AG04450 (cell line): ENCODE measurements around the gene GTF2IRD1. TPM values are rescaled to one million over a fixed set of nuclear protein-coding genes. Genes with fewer than 3 reads are reported as not detected.

ENCODE experiments used
- CTCF ChIA-PET: fragments of 300-600, 350-600 bp; formaldehyde crosslinking; extraction: SDS; loops from one replicate; lab custom pipeline; 2022; ENCODE audit warnings: antibody characterized with exemption, inconsistent platforms; lab: Charles Lee
- POLR2A ChIA-PET: fragments of 350-600 bp; formaldehyde crosslinking; extraction: SDS; loops from one replicate; lab custom pipeline; 2021; ENCODE audit warnings: antibody characterized with exemption, inconsistent platforms; lab: Yijun Ruan, JAX
- DNase-seq: peaks from one replicate; pipeline ENCODE4 v3.0.0-alpha.2; 2011; ENCODE audit warnings: low read depth, low spot score
- H3K27ac ChIP-seq: one replicate; pipeline ENCODE4 v1.5.1; 2012; ENCODE audit warnings: low read depth, low read length, control low read depth
- H3K27me3 ChIP-seq: one replicate; pipeline ENCODE4 v1.6.0; 2012; ENCODE audit warnings: low read length; ENCODE audit not compliant: control insufficient read depth, insufficient read depth
- H3K4me3 ChIP-seq: 2 replicates; pipeline ENCODE4 v1.5.1; 2011; ENCODE audit warnings: mild to moderate bottlenecking, low read depth, low read length, control low read depth
- H3K9me3 ChIP-seq: 2 replicates; pipeline ENCODE4 v1.5.1; 2012; ENCODE audit warnings: low read length; ENCODE audit not compliant: control insufficient read depth, insufficient read depth
- polyA plus RNA-seq: library from polyadenylated mRNA; depleted of rRNA; stranded (reverse); fragments of >200 nt; gene quantifications from 2 replicates; pipeline ENCODE4 v1.2.3, GENCODE V29; 2011
- TF ChIP-seq, protein P1 (sequence below): IDR thresholded peaks from 2 replicates; pipeline ENCODE4 v1.5.1; 2011; ENCODE audit warnings: low read depth, low read length, control low read depth, inconsistent platforms

The GTF2IRD1 gene
- polyA plus RNA-seq, 1 experiment: 23.5 TPM

DNA sequence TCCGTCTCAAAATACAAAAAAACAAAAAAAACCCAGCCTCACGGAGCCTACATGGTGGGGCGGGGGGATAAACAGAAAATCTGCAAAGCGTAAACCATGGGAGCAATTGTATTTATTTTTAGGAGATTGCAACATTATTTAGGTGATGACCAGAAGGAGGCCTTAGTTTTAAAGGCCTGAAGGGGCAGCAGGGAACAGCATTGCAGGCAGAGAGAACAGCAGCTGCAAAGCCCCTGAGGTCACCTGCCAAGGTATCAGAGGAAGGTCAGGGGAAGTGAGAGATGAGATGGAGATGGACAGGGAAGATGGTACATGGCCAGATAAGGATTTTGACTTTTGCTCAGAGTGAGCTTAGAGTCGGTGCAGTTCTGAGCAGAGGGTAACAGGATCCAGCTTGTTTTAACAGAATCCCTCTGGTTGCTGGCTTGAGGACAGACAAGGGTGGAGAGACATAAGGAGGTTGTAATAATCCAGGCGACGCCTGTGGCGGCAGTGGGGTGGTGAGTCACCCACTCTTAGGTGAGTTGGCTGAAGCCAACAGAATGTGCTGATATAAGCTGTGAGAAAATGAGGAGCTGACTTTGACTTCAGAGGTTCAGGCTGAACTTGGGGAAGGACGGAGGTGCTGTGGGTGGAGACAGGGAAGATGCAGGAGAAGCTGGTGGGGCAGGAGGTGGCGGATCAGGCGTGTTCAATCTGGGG lies 121.5 kb downstream of the GTF2IRD1 start:
- ChIA-PET CTCF (no interaction called here), POLR2A (no interaction called here)
- DNase-seq: no peak
- Histone ChIP-seq H3K27me3 (no peaks in the 10 kb centered on the region), H3K27ac (no peak overlapping the region), H3K4me3 (no peak overlapping the region), H3K9me3 (no peaks in the 10 kb centered on the region)
- TF ChIP-seq, protein P1, sequence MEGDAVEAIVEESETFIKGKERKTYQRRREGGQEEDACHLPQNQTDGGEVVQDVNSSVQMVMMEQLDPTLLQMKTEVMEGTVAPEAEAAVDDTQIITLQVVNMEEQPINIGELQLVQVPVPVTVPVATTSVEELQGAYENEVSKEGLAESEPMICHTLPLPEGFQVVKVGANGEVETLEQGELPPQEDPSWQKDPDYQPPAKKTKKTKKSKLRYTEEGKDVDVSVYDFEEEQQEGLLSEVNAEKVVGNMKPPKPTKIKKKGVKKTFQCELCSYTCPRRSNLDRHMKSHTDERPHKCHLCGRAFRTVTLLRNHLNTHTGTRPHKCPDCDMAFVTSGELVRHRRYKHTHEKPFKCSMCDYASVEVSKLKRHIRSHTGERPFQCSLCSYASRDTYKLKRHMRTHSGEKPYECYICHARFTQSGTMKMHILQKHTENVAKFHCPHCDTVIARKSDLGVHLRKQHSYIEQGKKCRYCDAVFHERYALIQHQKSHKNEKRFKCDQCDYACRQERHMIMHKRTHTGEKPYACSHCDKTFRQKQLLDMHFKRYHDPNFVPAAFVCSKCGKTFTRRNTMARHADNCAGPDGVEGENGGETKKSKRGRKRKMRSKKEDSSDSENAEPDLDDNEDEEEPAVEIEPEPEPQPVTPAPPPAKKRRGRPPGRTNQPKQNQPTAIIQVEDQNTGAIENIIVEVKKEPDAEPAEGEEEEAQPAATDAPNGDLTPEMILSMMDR: no peak

DNA sequence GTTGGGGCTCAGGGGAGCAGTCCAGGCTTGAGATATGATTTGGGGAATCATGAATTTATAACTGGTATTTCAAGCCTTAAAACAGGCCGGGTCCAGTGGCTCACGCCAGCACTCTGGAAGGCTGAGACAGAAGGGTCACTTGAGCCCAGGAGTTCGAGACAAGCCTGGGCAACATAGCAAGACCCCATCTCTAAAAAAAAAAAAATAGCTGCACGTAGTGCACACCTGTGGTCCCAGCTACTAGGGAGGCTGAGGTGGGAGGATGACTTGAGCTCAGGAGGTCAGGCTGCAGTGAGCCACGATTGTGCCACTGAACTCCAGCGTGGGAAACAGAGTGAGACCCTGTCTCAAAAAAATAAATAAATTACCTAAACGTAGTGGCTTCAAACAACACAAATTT lies 122.1 kb downstream of the GTF2IRD1 start:
- DNase-seq: no peak
- Histone ChIP-seq H3K9me3 (no peaks in the 10 kb centered on the region), H3K27me3 (no peaks in the 10 kb centered on the region), H3K27ac (no peak overlapping the region), H3K4me3 (no peak overlapping the region)
- CTCF ChIA-PET: no interaction called here
- TF ChIP-seq, protein P1: no peak
- POLR2A ChIA-PET: no interaction called here

DNA sequence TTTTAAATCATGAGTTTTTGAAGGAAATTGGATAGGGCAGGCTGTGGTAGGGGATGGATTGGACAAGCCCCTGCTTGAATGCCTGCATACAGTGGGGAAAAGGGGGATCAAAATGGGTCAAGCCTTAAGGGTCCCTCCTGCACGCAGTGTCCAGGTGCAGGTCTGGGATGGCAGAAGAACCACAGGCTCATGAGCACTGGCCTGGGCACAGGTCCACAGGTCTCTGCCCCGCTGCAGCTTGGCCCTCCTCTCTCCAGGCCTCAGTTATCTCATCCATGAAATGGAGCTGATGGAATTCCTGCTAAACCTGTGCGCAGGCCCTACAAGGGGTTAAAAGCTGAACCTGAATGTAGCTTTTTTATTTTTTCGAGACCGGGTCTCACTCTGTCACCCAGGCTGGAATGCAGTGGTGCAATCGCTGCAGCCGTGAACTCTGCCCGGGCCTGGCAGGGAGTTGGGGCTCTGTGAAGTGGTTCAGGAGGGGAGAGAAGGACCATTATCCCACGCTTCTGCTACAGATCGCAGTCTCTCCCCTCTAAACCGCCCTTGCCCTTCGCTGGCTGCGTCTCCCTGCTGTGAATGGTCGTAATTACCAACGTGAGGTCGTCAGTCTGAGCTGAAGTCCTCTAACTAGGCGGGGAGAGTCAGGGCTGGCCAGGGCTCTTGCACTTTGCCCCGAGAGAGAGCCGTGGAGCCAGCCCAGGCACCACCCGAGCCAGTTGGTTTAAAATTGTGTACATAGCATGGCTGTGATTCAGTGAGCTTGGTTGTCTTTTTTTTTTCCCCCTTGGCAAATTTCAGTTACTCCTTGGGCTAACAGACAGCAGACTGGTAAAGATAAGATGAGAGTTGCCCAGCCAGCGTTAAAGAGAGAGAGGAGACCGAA lies 126.3 kb downstream of the GTF2IRD1 start:
- ChIA-PET POLR2A (interaction anchor here (0.7 to 0.9 kb wide), 2 partner anchors 96 to 126 kb away, joined by 3 to 4 read pairs; no protein-coding TSS in a partner anchor), CTCF (interaction anchor here (2.7 kb wide), 1 partner anchor 13 kb away, joined by 8 read pairs; no protein-coding TSS in a partner anchor)
- H3K27me3 ChIP-seq: no peaks in the 10 kb centered on the region
- TF ChIP-seq, protein P1: no peak
- no peaks in the 10 kb centered on the region for H3K9me3 ChIP-seq
- H3K27ac ChIP-seq: peak overlapping the region; percentile 47
- DNase-seq: no peak
- no peak overlapping the region for H3K4me3 ChIP-seq

DNA sequence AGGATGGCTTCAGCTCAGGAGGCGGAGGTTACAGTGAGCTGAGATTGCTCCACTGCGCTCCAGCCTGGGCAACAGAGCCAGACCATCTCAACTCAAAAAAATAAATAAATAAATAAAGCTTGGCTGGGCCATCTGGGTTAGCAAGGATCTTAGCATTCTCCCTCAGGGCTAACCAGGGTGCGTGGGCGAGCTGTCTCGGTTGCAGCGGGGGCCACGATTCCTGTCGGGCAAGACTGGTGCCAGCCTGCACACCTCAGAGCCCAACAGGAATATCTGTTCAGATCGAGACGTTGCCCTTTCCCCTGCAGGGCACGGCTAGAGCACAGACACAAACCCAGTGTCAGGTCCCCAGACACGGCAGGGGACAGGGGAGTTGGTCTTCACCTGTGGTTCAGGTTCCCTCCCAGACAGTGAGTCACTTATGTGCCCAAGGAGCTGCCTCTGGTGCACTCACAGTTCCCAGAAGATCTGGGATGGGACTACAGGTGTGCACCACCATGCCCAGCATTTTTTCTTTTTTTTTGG lies 128.3 kb downstream of the GTF2IRD1 start:
- Histone ChIP-seq H3K4me3 (no peak overlapping the region), H3K27me3 (no peaks in the 10 kb centered on the region), H3K27ac (no peak overlapping the region), H3K9me3 (no peaks in the 10 kb centered on the region)
- ChIA-PET POLR2A (no interaction called here), CTCF (interaction anchor here (1.9 kb wide), 1 partner anchor 16 kb away, joined by 5 read pairs; no protein-coding TSS in a partner anchor)
- no peak for DNase-seq
- TF ChIP-seq, protein P1: no peak
